Measurements from ENCODE around the gene HNF1B.

HNF1B gene

DNA sequence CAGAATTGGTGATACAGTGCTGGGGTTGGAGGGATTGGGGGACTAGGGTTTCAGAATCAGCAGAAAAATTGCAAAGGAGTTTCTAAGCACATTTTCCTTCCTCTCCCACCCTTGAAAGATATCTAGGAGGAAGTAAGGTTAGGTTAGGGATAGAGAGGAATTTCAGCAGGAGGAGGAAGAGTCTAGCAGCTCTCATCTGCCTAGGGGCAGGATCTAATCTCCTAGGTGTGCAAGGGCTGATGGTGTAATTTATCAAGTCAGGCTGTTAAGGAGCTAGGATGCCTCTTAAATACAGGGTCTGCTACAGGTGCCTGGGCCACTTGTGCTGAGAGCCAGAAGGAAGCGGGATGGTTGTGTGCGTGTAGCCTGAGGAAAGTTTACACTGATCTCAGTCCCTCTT is 1.8 kb upstream of the HNF1B start:
- peaks cover 92% of the 10 kb centered on the region for H3K27me3 ChIP-seq (ENCODE audit: control insufficient read depth, insufficient read depth, low read length, poor library complexity, severe bottlenecking)
- H3K4me3 ChIP-seq (ENCODE audit: insufficient read depth, low read depth, low read length), result no peak overlapping the region
- no peaks in the 10 kb centered on the region for H3K9me3 ChIP-seq (ENCODE audit: control insufficient read depth, low read length)
- no peak overlapping the region for H3K27ac ChIP-seq (ENCODE audit: insufficient read depth, low read depth, low read length, poor library complexity, severe bottlenecking)
- WGBS, 2 experiments, result 84 to 87% methylated on average over 2 of the region's 2 CpGs
- peaks cover 31% of the 10 kb centered on the region for H3K4me1 ChIP-seq (ENCODE audit: control insufficient read depth, insufficient read depth, low read length)
- H3K36me3 ChIP-seq (ENCODE audit: control insufficient read depth, insufficient read depth, low read length), result no peaks in the 10 kb centered on the region

DNA sequence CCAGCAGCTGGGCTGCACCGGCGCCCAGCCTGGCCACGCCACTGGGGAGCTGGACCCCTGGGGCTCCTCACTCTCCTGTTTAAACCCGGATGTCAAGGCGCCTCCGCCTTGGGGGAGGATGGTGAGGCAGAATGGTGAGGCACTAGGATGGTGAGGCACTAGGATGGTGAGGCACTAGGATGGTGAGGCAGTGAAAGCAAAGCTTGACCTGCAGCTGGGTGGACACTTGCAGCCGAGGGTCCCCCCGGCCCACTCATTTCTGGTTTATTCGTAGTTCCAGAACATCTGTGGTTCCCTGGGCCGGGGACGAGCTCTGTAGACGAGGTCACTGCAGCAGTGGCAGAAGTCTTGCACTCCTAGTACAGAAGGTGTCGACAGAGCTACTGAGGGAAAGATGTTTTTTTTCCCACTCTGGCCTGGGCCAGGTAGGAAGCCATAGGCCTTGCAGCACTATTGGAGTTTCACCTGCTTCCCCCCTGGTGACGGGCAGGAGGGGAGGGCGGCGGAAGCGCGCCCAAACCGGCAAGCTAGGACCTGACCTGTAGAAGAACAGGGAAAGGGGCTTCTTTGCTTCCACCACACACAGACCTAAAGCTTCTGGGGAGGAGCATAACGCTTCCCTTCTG is 1.1 kb upstream of the HNF1B start:
- Histone ChIP-seq H3K27ac (ENCODE audit: insufficient read depth, low read depth, low read length, poor library complexity, severe bottlenecking) (no peak overlapping the region), H3K4me1 (ENCODE audit: control insufficient read depth, insufficient read depth, low read length) (peaks cover 32% of the 10 kb centered on the region), H3K36me3 (ENCODE audit: control insufficient read depth, insufficient read depth, low read length) (no peaks in the 10 kb centered on the region), H3K4me3 (ENCODE audit: insufficient read depth, low read depth, low read length) (no peak overlapping the region), H3K27me3 (ENCODE audit: control insufficient read depth, insufficient read depth, low read length, poor library complexity, severe bottlenecking) (peaks cover 95% of the 10 kb centered on the region), H3K9me3 (ENCODE audit: control insufficient read depth, low read length) (no peaks in the 10 kb centered on the region)
- WGBS, 2 experiments, result 40 to 46% methylated on average over 19 to 20 of the region's 20 CpGs

DNA sequence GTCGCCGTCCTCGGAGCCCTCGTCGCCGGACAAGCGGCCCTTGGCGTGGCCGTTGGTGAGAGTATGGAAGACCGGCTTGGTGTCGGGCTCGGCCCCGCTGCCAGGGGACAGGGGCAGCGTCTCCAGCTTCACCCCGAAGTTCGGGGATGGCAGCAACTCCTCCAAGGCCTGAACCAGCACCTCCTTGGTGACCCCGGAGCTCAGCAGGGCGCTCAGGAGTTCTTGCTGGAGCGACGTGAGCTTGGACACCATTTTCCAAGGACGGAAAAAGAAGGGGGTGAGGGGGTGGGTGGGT is 279 bp downstream of the HNF1B start:
- no peaks in the 10 kb centered on the region for H3K36me3 ChIP-seq (ENCODE audit: control insufficient read depth, insufficient read depth, low read length)
- H3K4me1 ChIP-seq (ENCODE audit: control insufficient read depth, insufficient read depth, low read length), result peaks cover 32% of the 10 kb centered on the region
- H3K9me3 ChIP-seq (ENCODE audit: control insufficient read depth, low read length), result no peaks in the 10 kb centered on the region
- no peak overlapping the region for H3K27ac ChIP-seq (ENCODE audit: insufficient read depth, low read depth, low read length, poor library complexity, severe bottlenecking)
- H3K27me3 ChIP-seq (ENCODE audit: control insufficient read depth, insufficient read depth, low read length, poor library complexity, severe bottlenecking), result peaks cover 100% of the 10 kb centered on the region
- WGBS, 2 experiments, result 2 to 3% methylated on average over 21 of the region's 21 CpGs
- peak overlapping the region; percentile 24 for H3K4me3 ChIP-seq (ENCODE audit: insufficient read depth, low read depth, low read length)

DNA sequence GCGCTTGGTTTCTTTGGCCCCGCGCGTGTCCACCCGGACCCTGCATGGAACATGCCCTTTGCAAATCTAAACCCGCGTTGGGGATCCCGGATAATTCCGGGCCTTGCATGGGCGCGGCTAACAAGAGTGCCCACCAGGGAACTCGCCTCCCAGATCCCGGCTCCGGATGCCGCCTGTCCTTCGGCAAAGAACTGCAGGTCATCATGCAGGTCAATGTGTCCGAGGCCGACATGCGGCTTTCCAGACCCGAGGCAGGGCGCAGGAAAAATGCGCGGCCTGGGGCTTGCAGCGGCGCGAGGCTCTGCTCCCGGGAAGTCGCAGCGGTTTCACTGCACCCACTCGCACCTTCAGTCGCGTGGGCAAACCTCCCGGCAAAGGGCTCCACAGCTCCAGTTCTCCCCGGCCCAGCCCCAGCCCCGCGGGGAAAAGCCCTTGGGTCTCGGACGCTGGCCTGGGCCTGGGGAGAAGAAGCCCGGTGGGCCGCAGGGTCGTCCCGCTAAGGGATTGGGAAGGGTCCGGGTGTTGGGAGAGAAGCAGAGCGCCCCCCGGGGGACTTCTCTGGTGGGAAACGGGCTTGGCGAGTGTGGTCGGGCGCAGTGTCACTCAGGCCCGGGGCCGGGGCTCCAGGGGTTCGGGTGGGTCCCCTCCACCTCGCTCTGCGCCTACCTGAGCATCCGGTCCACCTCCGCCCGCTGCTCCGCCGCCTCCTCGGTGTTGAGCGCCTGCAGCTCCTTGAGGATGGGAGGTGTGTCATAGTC is 805 bp downstream of the HNF1B start:
- peaks cover 100% of the 10 kb centered on the region for H3K27me3 ChIP-seq (ENCODE audit: control insufficient read depth, insufficient read depth, low read length, poor library complexity, severe bottlenecking)
- no peak overlapping the region for H3K27ac ChIP-seq (ENCODE audit: insufficient read depth, low read depth, low read length, poor library complexity, severe bottlenecking)
- 1 to 2% methylated on average over 61 of the region's 61 CpGs for WGBS, 2 experiments
- peak overlapping the region; percentile 24 for H3K4me3 ChIP-seq (ENCODE audit: insufficient read depth, low read depth, low read length)
- H3K4me1 ChIP-seq (ENCODE audit: control insufficient read depth, insufficient read depth, low read length), result peaks cover 32% of the 10 kb centered on the region
- H3K9me3 ChIP-seq (ENCODE audit: control insufficient read depth, low read length), result no peaks in the 10 kb centered on the region
- H3K36me3 ChIP-seq (ENCODE audit: control insufficient read depth, insufficient read depth, low read length), result no peaks in the 10 kb centered on the region

DNA sequence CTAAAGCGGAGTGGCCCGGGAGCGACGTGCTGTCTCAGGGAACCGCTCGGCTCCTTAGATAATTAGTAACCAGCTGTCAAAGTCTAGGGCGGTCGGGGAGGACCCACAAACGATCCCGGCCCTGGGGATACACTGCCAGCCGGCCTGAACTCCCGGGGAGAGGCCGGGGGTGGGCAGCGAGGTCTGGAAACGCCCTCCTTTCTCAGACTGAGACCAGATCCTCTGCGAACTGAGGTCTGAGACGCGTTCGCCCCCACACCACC is 1.3 kb downstream of the HNF1B start:
- H3K4me3 ChIP-seq (ENCODE audit: insufficient read depth, low read depth, low read length), result peak overlapping the region; percentile 7
- no peaks in the 10 kb centered on the region for H3K9me3 ChIP-seq (ENCODE audit: control insufficient read depth, low read length)
- H3K27ac ChIP-seq (ENCODE audit: insufficient read depth, low read depth, low read length, poor library complexity, severe bottlenecking), result no peak overlapping the region
- peaks cover 32% of the 10 kb centered on the region for H3K4me1 ChIP-seq (ENCODE audit: control insufficient read depth, insufficient read depth, low read length)
- WGBS, 2 experiments, result 1% methylated on average over 19 of the region's 19 CpGs
- peaks cover 100% of the 10 kb centered on the region for H3K27me3 ChIP-seq (ENCODE audit: control insufficient read depth, insufficient read depth, low read length, poor library complexity, severe bottlenecking)
- H3K36me3 ChIP-seq (ENCODE audit: control insufficient read depth, insufficient read depth, low read length), result no peaks in the 10 kb centered on the region

DNA sequence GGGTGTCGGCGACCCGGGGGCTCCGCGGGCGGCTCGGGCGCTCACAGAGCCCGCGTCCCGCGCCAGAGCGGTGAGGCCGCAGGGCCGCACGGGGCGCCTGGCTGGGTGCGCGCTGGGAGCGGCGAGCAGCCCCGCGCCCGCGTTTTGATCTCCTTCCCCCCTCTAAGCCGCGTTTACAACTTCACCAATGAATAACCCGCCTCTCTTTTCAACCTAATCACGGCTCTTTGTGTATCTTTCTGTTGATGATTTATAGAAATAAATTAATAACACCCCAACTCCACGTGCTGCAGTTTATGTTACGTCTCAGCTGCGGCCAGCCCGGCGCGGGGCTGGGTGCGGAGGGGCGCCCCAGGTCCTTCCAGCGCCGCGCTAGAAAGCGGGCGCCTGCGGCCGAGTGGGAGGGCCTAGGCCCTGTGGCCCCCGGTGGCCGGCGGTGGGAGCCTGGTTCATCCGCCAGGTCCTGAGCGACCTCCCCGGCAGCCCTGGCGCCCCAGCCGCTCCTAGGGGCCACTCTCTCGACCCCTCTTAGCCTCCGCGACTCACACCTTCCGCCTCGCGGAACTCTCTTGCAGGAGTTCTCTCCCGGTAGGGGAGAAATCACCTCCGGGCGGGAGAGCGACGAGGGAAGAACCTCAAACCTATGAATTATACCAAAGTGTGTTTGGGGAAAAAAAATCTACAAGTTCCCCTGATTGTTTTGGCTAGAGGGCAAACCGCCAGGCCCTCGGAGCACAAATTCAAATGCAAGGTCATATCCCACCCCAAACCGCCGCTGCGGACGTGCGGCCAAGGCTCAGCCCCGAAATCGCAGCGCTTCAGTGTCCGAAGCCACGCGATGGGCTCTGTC is 1.9 kb downstream of the HNF1B start:
- Histone ChIP-seq H3K4me3 (ENCODE audit: insufficient read depth, low read depth, low read length) (no peak overlapping the region), H3K9me3 (ENCODE audit: control insufficient read depth, low read length) (no peaks in the 10 kb centered on the region), H3K4me1 (ENCODE audit: control insufficient read depth, insufficient read depth, low read length) (peaks cover 32% of the 10 kb centered on the region), H3K27me3 (ENCODE audit: control insufficient read depth, insufficient read depth, low read length, poor library complexity, severe bottlenecking) (peaks cover 100% of the 10 kb centered on the region), H3K27ac (ENCODE audit: insufficient read depth, low read depth, low read length, poor library complexity, severe bottlenecking) (no peak overlapping the region), H3K36me3 (ENCODE audit: control insufficient read depth, insufficient read depth, low read length) (no peaks in the 10 kb centered on the region)
- WGBS, 2 experiments, result 1% methylated on average over 74 to 76 of the region's 76 CpGs

DNA sequence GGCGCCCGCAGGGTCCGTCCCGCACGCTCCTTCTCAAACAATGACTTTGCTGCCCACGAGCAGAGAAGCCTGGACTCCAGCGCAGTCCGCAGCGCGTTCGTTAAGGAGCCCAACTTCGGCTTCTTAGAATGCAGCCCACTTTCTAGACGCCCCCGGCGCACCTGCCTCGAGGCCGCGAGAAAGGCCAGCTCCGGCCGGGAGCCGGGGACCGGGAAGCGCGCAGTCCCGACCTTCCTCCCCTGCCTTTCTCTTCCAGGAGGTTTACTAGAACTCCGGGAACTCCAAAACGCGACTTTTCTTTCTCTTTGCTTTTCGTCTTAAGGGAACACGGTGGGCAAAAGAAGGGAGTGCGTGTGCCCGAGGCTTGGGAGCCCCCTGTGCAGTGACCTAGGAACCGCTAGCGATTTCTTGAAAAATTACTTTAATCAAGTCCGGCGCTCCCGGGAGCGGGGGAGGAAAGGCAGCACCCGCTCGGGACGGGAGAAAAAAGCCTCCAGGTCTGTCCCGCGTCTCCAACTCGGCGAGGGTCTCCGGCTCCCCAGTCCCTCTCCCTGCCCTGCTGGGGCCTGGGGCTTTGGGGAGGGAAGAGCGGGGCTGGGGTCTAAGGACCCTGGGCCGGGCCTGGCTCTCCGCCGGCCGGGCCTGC is 2.6 kb downstream of the HNF1B start:
- no peak overlapping the region for H3K27ac ChIP-seq (ENCODE audit: insufficient read depth, low read depth, low read length, poor library complexity, severe bottlenecking)
- H3K9me3 ChIP-seq (ENCODE audit: control insufficient read depth, low read length), result no peaks in the 10 kb centered on the region
- H3K4me1 ChIP-seq (ENCODE audit: control insufficient read depth, insufficient read depth, low read length), result peaks cover 32% of the 10 kb centered on the region
- peak overlapping the region; percentile 13 for H3K4me3 ChIP-seq (ENCODE audit: insufficient read depth, low read depth, low read length)
- H3K36me3 ChIP-seq (ENCODE audit: control insufficient read depth, insufficient read depth, low read length), result no peaks in the 10 kb centered on the region
- H3K27me3 ChIP-seq (ENCODE audit: control insufficient read depth, insufficient read depth, low read length, poor library complexity, severe bottlenecking), result peaks cover 98% of the 10 kb centered on the region
- 1% methylated on average over 51 of the region's 51 CpGs for WGBS, 2 experiments

DNA sequence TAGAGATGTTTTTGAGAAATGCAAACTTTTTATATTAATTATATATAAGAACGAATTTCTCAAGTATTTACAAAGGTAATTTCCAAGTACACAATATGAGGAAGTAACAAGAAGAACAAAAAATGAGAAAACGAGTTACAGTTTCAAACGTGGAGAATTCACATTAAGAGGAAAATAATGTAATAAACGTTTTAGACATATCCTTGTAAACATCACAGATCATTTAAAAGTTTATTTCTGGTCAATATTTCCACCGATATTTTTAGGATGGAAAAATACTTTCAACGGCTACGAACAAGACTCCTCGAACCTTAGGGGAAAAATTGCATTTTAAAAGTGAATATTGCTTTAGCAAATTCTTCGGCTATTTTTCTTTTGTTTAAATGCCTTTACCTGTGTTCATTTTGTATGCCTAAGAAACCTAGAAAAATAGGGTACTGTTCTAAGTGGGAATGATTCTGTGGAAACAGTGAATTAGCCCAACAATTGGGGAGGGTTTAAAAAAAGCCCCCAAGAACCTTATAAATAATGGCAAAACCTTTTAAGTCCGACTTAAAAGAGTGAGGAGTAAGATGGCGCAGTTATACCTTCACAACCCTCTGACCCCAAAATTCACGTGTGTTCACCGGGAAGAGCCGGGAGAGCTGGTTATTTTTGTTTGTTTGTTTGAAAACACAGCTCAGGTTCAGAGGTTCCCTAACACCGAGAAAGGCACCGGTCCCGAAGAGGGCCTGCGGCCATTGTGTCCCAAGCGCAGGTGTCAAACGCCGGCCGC is 3.3 kb downstream of the HNF1B start:
- peaks cover 32% of the 10 kb centered on the region for H3K4me1 ChIP-seq (ENCODE audit: control insufficient read depth, insufficient read depth, low read length)
- no peaks in the 10 kb centered on the region for H3K9me3 ChIP-seq (ENCODE audit: control insufficient read depth, low read length)
- peak overlapping the region; percentile 13 for H3K4me3 ChIP-seq (ENCODE audit: insufficient read depth, low read depth, low read length)
- no peak overlapping the region for H3K27ac ChIP-seq (ENCODE audit: insufficient read depth, low read depth, low read length, poor library complexity, severe bottlenecking)
- 12 to 13% methylated on average over 17 to 20 of the region's 22 CpGs for WGBS, 2 experiments
- H3K36me3 ChIP-seq (ENCODE audit: control insufficient read depth, insufficient read depth, low read length), result no peaks in the 10 kb centered on the region
- H3K27me3 ChIP-seq (ENCODE audit: control insufficient read depth, insufficient read depth, low read length, poor library complexity, severe bottlenecking), result peaks cover 98% of the 10 kb centered on the region

DNA sequence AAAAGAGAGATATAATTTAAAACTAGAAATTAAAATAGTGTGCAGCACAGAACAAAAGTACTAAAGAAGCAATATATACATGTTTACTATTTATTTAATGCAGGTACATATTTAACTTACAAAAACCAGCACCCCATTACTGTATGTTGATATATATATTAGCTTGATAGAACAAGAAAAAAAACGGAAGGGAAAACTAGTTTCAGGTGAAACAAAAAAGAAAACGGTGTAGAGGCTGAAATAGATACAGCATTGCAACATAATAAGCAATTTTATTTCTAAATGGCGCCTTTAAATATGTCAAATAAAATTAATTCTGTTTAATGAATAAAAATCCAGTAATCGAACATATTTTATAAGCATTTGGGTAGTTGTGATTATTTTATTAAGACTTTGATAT is 3.9 kb downstream of the HNF1B start:
- no CpG with 5 or more reads among the region's 4 CpGs for WGBS, 2 experiments
- no peak overlapping the region for H3K4me3 ChIP-seq (ENCODE audit: insufficient read depth, low read depth, low read length)

More for the DNA sequence above, 3.9 kb downstream of the HNF1B start:
- H3K27ac ChIP-seq (ENCODE audit: insufficient read depth, low read depth, low read length, poor library complexity, severe bottlenecking), result no peak overlapping the region
- peaks cover 32% of the 10 kb centered on the region for H3K4me1 ChIP-seq (ENCODE audit: control insufficient read depth, insufficient read depth, low read length)
- H3K36me3 ChIP-seq (ENCODE audit: control insufficient read depth, insufficient read depth, low read length), result no peaks in the 10 kb centered on the region
- no peaks in the 10 kb centered on the region for H3K9me3 ChIP-seq (ENCODE audit: control insufficient read depth, low read length)
- peaks cover 98% of the 10 kb centered on the region for H3K27me3 ChIP-seq (ENCODE audit: control insufficient read depth, insufficient read depth, low read length, poor library complexity, severe bottlenecking)

Measured in ectodermal cell (in vitro differentiated cells).